Large intestine (tissue), 3 donors: Measurements from ENCODE around the gene TMX1. TPM values are rescaled to one million over a fixed set of nuclear protein-coding genes. Genes with fewer than 3 reads are reported as not detected.

Source experiments
- DNase-seq, 2 donors: peaks; one replicate each; pipeline versions ENCODE4 v3.0.0 to v3.0.0-alpha.2; 2013
- H3K27ac ChIP-seq: one replicate; pipeline ENCODE4 v1.5.1; 2013; ENCODE audit warnings: low read length
- H3K27me3 ChIP-seq: 2 replicates; pipeline ENCODE4 v1.6.1; 2013; ENCODE audit warnings: low read length; ENCODE audit not compliant: control insufficient read depth, insufficient read depth
- H3K36me3 ChIP-seq: 2 replicates; pipeline ENCODE4 v1.6.1; 2013; ENCODE audit warnings: low read length; ENCODE audit not compliant: control insufficient read depth, insufficient read depth
- H3K4me1 ChIP-seq: one replicate; pipeline ENCODE4 v1.6.1; 2013; ENCODE audit warnings: low read length; ENCODE audit not compliant: control insufficient read depth, insufficient read depth
- H3K4me3 ChIP-seq: one replicate; pipeline ENCODE4 v1.5.1; 2013; ENCODE audit warnings: low read length
- H3K9me3 ChIP-seq: one replicate; pipeline ENCODE4 v1.6.1; 2013; ENCODE audit warnings: mild to moderate bottlenecking, low read depth, low read length, moderate library complexity; ENCODE audit not compliant: control insufficient read depth
- WGBS: methylation state at CpG from one replicate; pipeline ENCODE4 v1.1.5; 2013; ENCODE audit warnings: low lambda C conversion rate; ENCODE audit not compliant: insufficient coverage; 5-methylcytosine and 5-hydroxymethylcytosine counted together
- polyA plus RNA-seq: library from polyadenylated mRNA; unstranded; fragments of 120-200 nt; gene quantifications from one replicate; pipeline ENCODE4 v1.2.1, GENCODE V29; 2013

TMX1 gene
- polyA plus RNA-seq, 1 donor, result 35.8 TPM

- Histone ChIP-seq H3K9me3 (no peaks in the 10 kb centered on the region), H3K4me3 (no peak overlapping the region)
These were observed 51.0 kb downstream of the TMX1 start for GRCh38 chr14:51291016-51291415.

GRCh38 chr14:51293149-51293911 is 53.3 kb downstream of the TMX1 start:
- no peaks in the 10 kb centered on the region for H3K27me3 ChIP-seq
- H3K36me3 ChIP-seq, result no peaks in the 10 kb centered on the region
- no peaks in the 10 kb centered on the region for H3K9me3 ChIP-seq
- no peak for DNase-seq
- no peaks in the 10 kb centered on the region for H3K4me1 ChIP-seq
- H3K4me3 ChIP-seq, result no peak overlapping the region
- WGBS, result no CpG with 5 or more reads among the region's 7 CpGs
- H3K27ac ChIP-seq, result no peak overlapping the region

More at GRCh38 chr14:51291016-51291415, 51.0 kb downstream of the TMX1 start:
- DNase-seq, result no peak
- no peaks in the 10 kb centered on the region for H3K36me3 ChIP-seq
- no CpG with 5 or more reads among the region's 4 CpGs for WGBS
- H3K27ac ChIP-seq, result no peak overlapping the region
- H3K4me1 ChIP-seq, result no peaks in the 10 kb centered on the region
- no peaks in the 10 kb centered on the region for H3K27me3 ChIP-seq

DNA sequence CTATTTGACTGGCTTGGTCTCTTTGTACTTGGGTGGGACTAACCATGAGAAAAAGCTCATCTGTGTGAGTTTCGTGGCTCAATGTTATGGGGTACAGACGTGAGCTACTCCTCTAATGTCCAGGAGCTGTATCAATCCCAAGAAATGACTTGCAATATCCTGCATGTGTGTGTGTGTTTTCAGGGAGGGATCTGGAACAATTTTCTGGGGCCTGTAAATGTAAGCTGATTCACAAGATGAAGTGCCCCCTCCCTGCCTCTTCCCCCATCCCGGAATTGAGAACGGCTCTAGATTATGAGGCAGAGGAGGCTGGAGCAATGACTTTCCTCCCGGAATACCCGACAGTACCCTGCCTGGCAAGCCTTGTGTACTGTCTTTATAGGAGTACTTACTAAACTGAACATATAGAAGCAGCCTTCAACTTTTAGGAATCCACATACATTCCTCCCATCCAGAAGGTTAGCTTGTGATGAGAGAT is 53.9 kb downstream of the TMX1 start:
- Histone ChIP-seq H3K27ac (no peak overlapping the region), H3K27me3 (no peaks in the 10 kb centered on the region), H3K4me3 (no peak overlapping the region), H3K9me3 (no peaks in the 10 kb centered on the region), H3K4me1 (no peaks in the 10 kb centered on the region), H3K36me3 (no peaks in the 10 kb centered on the region)
- WGBS, result no CpG with 5 or more reads among the region's 6 CpGs
- DNase-seq, result no peak

- H3K4me3 ChIP-seq, result no peak overlapping the region
- no peaks in the 10 kb centered on the region for H3K9me3 ChIP-seq
- no peaks in the 10 kb centered on the region for H3K27me3 ChIP-seq
- H3K4me1 ChIP-seq, result no peaks in the 10 kb centered on the region
- 90% methylated on average over 2 of the region's 6 CpGs for WGBS
- no peaks in the 10 kb centered on the region for H3K36me3 ChIP-seq
- H3K27ac ChIP-seq, result no peak overlapping the region
- no peak for DNase-seq
These were observed 55.0 kb downstream of the TMX1 start for GRCh38 chr14:51294951-51295525.

- Histone ChIP-seq H3K4me3 (no peak overlapping the region), H3K36me3 (no peaks in the 10 kb centered on the region), H3K4me1 (no peaks in the 10 kb centered on the region), H3K27me3 (no peaks in the 10 kb centered on the region), H3K27ac (no peak overlapping the region), H3K9me3 (no peaks in the 10 kb centered on the region)
- WGBS, result 100% methylated on average over 2 of the region's 6 CpGs
- no peak for DNase-seq
These were observed 55.7 kb downstream of the TMX1 start for GRCh38 chr14:51295646-51296263.

DNA sequence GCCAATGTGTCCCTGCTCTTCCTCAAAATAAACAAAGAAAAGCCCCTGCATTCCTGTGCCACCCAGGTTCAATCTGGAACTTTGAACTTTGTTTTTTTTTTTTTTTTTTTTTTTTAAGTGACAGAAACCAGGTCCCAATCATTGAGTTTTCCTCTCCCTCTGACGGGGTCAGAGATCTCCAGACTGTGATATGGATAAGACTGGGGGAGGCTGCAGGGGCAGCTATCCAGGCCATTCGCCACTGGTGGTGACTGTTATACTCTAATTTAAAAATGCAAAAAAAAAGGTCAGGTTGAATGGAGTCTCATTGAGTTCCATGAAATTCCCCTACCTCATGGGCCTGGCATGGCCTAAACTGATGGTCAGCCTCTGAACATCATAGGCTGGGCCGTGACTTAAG is 57.0 kb downstream of the TMX1 start:
- H3K9me3 ChIP-seq, result no peaks in the 10 kb centered on the region
- no peaks in the 10 kb centered on the region for H3K4me1 ChIP-seq
- no peak overlapping the region for H3K27ac ChIP-seq
- no peak for DNase-seq
- no peak overlapping the region for H3K4me3 ChIP-seq
- H3K27me3 ChIP-seq, result no peaks in the 10 kb centered on the region
- no peaks in the 10 kb centered on the region for H3K36me3 ChIP-seq
- WGBS, result no CpG with 5 or more reads among the region's 3 CpGs

DNA sequence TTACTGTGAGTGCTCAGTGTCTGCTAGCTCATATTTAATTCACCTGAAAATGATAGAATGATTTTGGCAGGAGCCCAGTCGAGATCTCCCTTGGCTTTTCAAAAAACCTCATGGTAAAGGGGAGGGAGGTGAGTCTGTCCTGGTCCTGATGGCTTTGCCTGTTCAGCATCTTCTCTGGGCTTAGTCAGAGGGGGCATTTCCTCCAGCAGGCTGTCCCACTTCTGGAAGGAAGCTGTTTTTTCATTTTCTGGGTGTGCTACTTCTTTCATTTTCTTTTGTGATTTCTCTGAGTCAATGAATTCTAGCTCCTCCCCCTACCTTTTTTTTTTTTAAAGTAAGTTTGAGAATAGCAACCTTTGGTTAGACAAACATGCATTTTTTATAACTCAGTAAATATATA is 58.8 kb downstream of the TMX1 start:
- H3K36me3 ChIP-seq, result no peaks in the 10 kb centered on the region
- H3K27ac ChIP-seq, result no peak overlapping the region
- no CpG with 5 or more reads among the region's 1 CpG for WGBS
- no peaks in the 10 kb centered on the region for H3K4me1 ChIP-seq
- no peaks in the 10 kb centered on the region for H3K27me3 ChIP-seq
- no peak overlapping the region for H3K4me3 ChIP-seq
- no peak for DNase-seq
- H3K9me3 ChIP-seq, result no peaks in the 10 kb centered on the region

GRCh38 chr14:51302295-51303030 is 62.4 kb downstream of the TMX1 start:
- H3K4me3 ChIP-seq, result no peak overlapping the region
- no peaks in the 10 kb centered on the region for H3K36me3 ChIP-seq
- H3K27ac ChIP-seq, result no peak overlapping the region
- no peaks in the 10 kb centered on the region for H3K9me3 ChIP-seq
- WGBS, result no CpG with 5 or more reads among the region's 3 CpGs
- H3K4me1 ChIP-seq, result no peaks in the 10 kb centered on the region
- H3K27me3 ChIP-seq, result no peaks in the 10 kb centered on the region
- DNase-seq, result no peak

DNA sequence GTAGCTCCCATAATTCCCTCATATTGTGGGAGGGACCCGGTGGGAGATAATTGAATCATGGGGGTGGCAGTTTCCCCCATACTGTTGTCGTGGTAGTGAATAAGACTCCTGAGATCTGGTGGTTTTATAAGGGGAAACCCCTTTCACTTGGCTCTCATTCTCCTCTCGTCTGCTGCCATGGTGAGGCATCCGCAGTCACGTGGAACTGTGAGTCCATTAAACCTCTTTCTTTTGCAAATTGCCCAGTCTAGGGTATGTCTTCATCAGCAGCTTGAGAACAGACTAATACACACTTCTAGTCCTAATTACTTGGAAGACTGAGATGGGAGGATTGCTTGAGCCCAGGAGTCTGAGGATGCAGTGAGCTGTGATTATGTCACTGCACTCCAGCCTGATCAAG is 64.4 kb downstream of the TMX1 start:
- H3K27me3 ChIP-seq, result no peaks in the 10 kb centered on the region
- no peak overlapping the region for H3K4me3 ChIP-seq
- H3K36me3 ChIP-seq, result no peaks in the 10 kb centered on the region
- no peak overlapping the region for H3K27ac ChIP-seq
- no peak for DNase-seq
- no peaks in the 10 kb centered on the region for H3K4me1 ChIP-seq
- WGBS, result 80% methylated on average over 1 of the region's 5 CpGs
- H3K9me3 ChIP-seq, result no peaks in the 10 kb centered on the region

- no peaks in the 10 kb centered on the region for H3K4me1 ChIP-seq
- no peak for DNase-seq
- H3K27me3 ChIP-seq, result no peaks in the 10 kb centered on the region
- 80% methylated on average over 1 of the region's 4 CpGs for WGBS
- no peaks in the 10 kb centered on the region for H3K9me3 ChIP-seq
- H3K27ac ChIP-seq, result no peak overlapping the region
- no peaks in the 10 kb centered on the region for H3K36me3 ChIP-seq
- H3K4me3 ChIP-seq, result no peak overlapping the region
These were observed 64.9 kb downstream of the TMX1 start for GRCh38 chr14:51304941-51305340.
